GM12873 (cell line): Measurements from ENCODE around the gene MAGOH.

Source experiments
- CTCF ChIP-seq: IDR thresholded peaks from 2 replicates; pipeline ENCODE4 v1.5.1; 2012; ENCODE audit warnings: low read depth, mild to moderate bottlenecking, moderate library complexity, low read length, control low read depth; ENCODE audit not compliant: insufficient read depth; ENCODE audit errors: missing control alignments

MAGOH gene

GRCh38 chr1:53182111-53182593 is 56.2 kb downstream of the MAGOH start:
- TF ChIP-seq CTCF = peak; percentile 87

GRCh38 chr1:53180951-53181350 is 57.4 kb downstream of the MAGOH start:
- TF ChIP-seq CTCF = no peak

- no peak for TF ChIP-seq CTCF
These were observed 58.1 kb downstream of the MAGOH start for GRCh38 chr1:53180226-53180625.
